DND-41 (cell line): ENCODE results near the gene SOS1.

ENCODE experiments used
- ATAC-seq: fragments of 200-7000 bp; cut with Tn5 transposase; 3 replicates; pipeline ENCODE4 v1.9.1; 2021; ENCODE audit warnings: low read depth; ENCODE audit not compliant: insufficient read depth
- DNase-seq: peaks from one replicate; pipeline ENCODE4 v3.0.0-alpha.2; 2020
- H2AFZ ChIP-seq: 2 replicates; pipeline ENCODE4 v1.6.0; 2012; ENCODE audit warnings: low read depth, low read length
- H3K27ac ChIP-seq: 2 replicates; pipeline ENCODE4 v1.5.1; 2012; ENCODE audit warnings: low read length, inconsistent platforms
- H3K27me3 ChIP-seq: fragments of 200-600 bp; sonication (generic); 2 replicates; pipeline ENCODE4 v1.6.0; 2012; ENCODE audit warnings: low read length, mild to moderate bottlenecking, inconsistent platforms; ENCODE audit not compliant: insufficient read depth, poor library complexity
- H3K36me3 ChIP-seq: 2 replicates; pipeline ENCODE4 v1.5.1; 2012; ENCODE audit warnings: low read length, inconsistent platforms; ENCODE audit not compliant: insufficient read depth
- H3K4me1 ChIP-seq: 2 replicates; pipeline ENCODE4 v1.5.1; 2012; ENCODE audit warnings: mild to moderate bottlenecking, low read length; ENCODE audit not compliant: insufficient read depth
- H3K4me2 ChIP-seq: 2 replicates; pipeline ENCODE4 v1.6.0; 2012; ENCODE audit warnings: mild to moderate bottlenecking, moderate library complexity, low read length, inconsistent platforms; ENCODE audit not compliant: insufficient read depth
- H3K4me3 ChIP-seq, 2 experiments: fragments of 200-600 bp in 1 of 2; shearing (Covaris generic) in 1 of 2; 2 replicates each; pipeline ENCODE4 v1.5.1; 2012 to 2016; ENCODE audit warnings: inconsistent platforms in 2 of 2, low read length in 2 of 2, mild to moderate bottlenecking in 2 of 2, low read depth in 1 of 2, moderate library complexity in 1 of 2
- H3K79me2 ChIP-seq: 2 replicates; pipeline ENCODE4 v1.6.0; 2012; ENCODE audit warnings: low read length, inconsistent platforms; ENCODE audit not compliant: insufficient read depth
- H3K9ac ChIP-seq: 2 replicates; pipeline ENCODE4 v1.6.0; 2012; ENCODE audit warnings: low read depth, mild to moderate bottlenecking, inconsistent platforms, low read length, moderate library complexity
- H3K9me3 ChIP-seq: 2 replicates; pipeline ENCODE4 v1.5.1; 2012; ENCODE audit warnings: low read length, moderate library complexity, mild to moderate bottlenecking, inconsistent platforms; ENCODE audit not compliant: insufficient read depth, severe bottlenecking
- H4K20me1 ChIP-seq: 2 replicates; pipeline ENCODE4 v1.6.0; 2012; ENCODE audit warnings: low read length; ENCODE audit not compliant: insufficient read depth
- CTCF ChIP-seq: IDR thresholded peaks from 2 replicates; pipeline ENCODE4 v1.5.1; 2012; ENCODE audit warnings: borderline replicate concordance, low read length, moderate library complexity, mild to moderate bottlenecking; ENCODE audit not compliant: poor library complexity, severe bottlenecking; ENCODE audit errors: extremely low read depth
- EZH2 ChIP-seq: IDR thresholded peaks from 3 replicates; pipeline ENCODE4 v1.6.1; 2012; ENCODE audit warnings: borderline replicate concordance, low read depth, mild to moderate bottlenecking, moderate library complexity, low read length, inconsistent platforms; ENCODE audit not compliant: severe bottlenecking

The SOS1 gene

DNA sequence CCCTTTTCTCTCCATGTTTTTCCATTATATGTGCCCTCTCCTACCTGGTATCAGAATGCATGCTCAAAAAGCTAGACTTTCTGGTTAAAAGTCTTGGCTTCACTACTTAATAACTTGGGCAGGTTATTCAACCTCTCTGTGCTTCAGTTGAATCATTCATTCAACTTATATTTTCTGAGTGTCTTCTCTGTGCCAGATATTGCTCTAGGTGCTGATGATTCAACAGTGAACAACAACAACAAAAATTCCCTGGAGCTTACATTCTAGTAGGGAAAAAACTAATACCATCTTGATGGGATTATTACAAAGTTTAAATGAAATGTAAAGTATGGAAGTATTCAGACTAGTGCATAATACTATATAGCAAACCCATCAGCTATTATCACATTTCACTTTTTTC lies 55.2 kb downstream of the SOS1 start:
- ATAC-seq: no peak
- Histone ChIP-seq H3K27me3 (no peaks in the 10 kb centered on the region), H3K79me2 (peaks cover 27% of the 10 kb centered on the region), H3K9me3 (no peaks in the 10 kb centered on the region), H3K27ac (no peak overlapping the region), H3K9ac (no peak overlapping the region), H3K36me3 (peaks cover 22% of the 10 kb centered on the region), H3K4me1 (no peaks in the 10 kb centered on the region), H3K4me3 (no peak overlapping the region), H3K4me2 (no peak overlapping the region), H4K20me1 (peaks cover 13% of the 10 kb centered on the region; the same call in 1 of the 2 replicates), H2AFZ (no peak overlapping the region)
- no peak for DNase-seq
- no peak for TF ChIP-seq EZH2
- no peak for TF ChIP-seq CTCF

- Histone ChIP-seq H3K4me3 (no peak overlapping the region), H3K27me3 (no peaks in the 10 kb centered on the region), H3K4me2 (no peak overlapping the region), H3K4me1 (no peaks in the 10 kb centered on the region), H3K9me3 (no peaks in the 10 kb centered on the region), H3K36me3 (peaks cover 22% of the 10 kb centered on the region), H4K20me1 (peaks cover 6% of the 10 kb centered on the region; the same call in 1 of the 2 replicates), H3K79me2 (peaks cover 8% of the 10 kb centered on the region), H3K9ac (no peak overlapping the region), H3K27ac (no peak overlapping the region), H2AFZ (no peak overlapping the region)
- ATAC-seq (no peak), DNase-seq (no peak)
- no peak for TF ChIP-seq CTCF
- no peak for TF ChIP-seq EZH2
Measured at GRCh38 chr2:39062320-39062719, 58.5 kb downstream of the SOS1 start.

GRCh38 chr2:39061280-39061679 lies 59.6 kb downstream of the SOS1 start:
- no peaks in the 10 kb centered on the region for H3K4me1 ChIP-seq
- H3K4me2 ChIP-seq: no peak overlapping the region
- no peak overlapping the region for H2AFZ ChIP-seq
- H3K27ac ChIP-seq: no peak overlapping the region
- no peaks in the 10 kb centered on the region for H3K27me3 ChIP-seq
- ATAC-seq: no peak
- no peak overlapping the region for H3K4me3 ChIP-seq
- no peak for DNase-seq
- no peaks in the 10 kb centered on the region for H3K9me3 ChIP-seq
- TF ChIP-seq CTCF (no peak), EZH2 (no peak)
- peaks cover 19% of the 10 kb centered on the region for H3K36me3 ChIP-seq
- H4K20me1 ChIP-seq: peaks cover 6% of the 10 kb centered on the region; the same call in 1 of the 2 replicates
- H3K79me2 ChIP-seq: peaks cover 8% of the 10 kb centered on the region
- H3K9ac ChIP-seq: no peak overlapping the region
